GM04504 (cell line): ENCODE results near the gene ADRA2C.

Experiments used
- DNase-seq: peaks from one replicate; pipeline ENCODE4 v3.0.0-alpha.2; 2012; ENCODE audit warnings: low read depth

Gene ADRA2C

DNA sequence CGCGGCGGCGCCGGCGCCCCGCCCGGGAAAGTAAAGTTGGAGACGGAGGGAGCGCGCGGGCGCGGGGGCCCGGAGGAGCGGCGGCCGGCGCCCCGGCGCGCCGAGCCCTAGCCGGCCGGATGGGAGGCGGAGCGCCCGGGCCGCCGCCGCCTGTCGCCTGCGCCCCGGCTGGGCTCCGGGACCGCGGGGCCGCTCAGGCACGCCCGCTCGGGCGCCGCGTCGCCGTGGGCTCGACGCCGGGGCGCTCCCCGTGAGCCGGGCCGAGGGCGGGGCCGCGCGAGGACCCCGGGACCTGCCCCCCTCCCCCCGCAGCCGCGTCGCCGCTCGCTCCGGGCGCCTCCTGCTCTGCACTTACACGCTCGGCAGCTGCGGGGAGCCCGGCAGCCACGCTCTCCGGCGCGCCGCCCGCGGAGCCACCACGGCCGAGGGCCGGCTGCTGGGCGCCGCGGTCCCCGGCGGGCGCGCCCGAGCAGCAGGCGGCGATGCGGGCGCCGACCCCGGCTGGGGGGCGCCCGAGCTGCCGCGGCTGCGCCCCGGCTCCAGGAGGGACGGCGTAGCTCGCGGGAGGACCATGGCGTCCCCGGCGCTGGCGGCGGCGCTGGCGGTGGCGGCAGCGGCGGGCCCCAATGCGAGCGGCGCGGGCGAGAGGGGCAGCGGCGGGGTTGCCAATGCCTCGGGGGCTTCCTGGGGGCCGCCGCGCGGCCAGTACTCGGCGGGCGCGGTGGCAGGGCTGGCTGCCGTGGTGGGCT lies at the start of gene ADRA2C:
Gene ADRA2C (plus strand): TSS at position 350 of the 749 bp plus-strand sequence. CDS start 222 bp downstream, at position 572.
- no peak for DNase-seq

DNA sequence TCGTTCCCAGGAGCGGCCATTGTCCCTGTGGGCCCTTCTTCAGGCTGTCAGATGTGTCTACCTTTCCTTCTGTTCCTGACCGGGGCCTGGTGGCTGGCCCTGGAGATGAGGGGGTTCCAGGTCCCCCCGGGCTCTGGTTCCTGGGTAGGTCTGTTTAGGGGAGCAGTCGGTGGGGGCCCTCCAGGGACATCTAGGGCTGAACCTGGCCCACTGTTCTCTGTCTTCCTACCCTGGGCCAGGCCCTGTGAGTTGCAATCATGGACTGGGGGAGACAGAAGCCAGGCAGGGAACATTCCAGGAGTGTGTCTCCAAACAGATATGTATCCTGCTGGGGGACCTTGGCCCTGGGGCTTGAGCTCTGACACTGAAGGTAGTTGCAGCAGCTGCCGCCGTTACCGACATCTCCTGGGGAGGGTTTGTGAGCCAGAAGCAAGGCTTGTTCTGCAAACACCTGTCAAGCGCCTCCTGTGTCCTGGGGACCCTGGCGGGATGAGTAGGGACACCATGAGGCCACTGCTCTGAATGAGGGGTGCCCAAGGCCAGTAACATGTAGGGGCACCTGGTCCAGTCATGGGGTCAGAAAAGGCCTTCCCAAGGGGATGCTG lies 49.5 kb upstream of the ADRA2C start:
- DNase-seq = no peak

DNA sequence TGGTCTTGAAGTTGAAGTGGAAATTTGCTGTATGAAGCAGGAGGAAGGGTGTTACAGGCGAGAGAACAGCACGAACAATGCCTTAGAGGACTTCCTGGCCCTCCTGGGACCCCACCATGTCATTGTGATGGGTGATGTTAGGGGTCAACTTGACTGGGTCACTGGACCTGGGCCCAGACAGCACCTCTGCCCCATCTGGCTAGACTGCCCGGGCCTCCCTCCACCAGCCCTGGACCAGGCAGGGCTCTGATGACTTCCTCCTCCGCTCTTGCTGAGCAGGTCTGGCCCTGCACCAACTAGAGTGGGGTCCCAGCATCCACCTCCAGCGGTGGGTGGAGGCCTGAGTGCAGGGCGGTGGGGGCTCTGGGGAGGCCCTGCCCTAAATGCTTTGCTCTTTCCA lies 48.9 kb upstream of the ADRA2C start:
- no peak for DNase-seq

DNA sequence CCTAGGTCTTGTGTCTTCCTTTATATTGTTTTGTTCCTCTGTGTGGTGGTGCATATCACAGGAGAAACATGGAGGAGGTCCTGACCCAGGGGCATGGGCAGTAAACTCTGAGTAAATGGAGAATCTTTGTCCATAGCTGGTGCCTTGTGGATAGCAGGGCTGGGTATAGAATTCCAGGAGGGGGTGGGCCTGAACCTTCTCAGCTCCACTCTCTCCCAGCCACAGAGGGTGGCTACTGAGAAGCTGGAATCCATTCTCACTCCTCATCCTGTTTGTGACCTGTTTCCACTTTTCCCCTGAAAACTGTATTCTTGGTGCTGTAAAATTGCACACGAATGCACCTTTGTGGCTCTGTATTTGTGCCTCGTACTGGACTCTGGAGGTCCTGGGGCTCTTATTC lies 47.7 kb upstream of the ADRA2C start:
- no peak for DNase-seq

DNA sequence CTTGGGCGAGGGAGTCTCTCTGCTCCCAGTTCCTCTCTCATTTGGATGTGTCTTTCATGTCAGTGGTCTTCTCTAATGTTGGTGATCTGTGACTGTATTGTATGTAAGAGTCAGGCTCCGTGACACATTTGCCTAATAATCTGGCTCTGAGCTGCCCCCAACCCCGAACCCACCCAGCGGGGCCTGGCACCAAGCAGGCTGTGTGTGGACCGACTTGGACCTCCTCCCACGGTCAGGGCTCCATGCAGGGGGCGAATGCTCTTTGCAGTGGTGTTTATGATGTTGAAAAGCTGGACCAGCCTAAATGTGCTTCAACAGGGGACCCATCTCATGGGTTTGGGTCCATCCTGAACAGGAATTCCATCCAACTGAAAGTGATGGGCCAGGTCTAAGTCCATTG lies 47.0 kb upstream of the ADRA2C start:
- no peak for DNase-seq

DNA sequence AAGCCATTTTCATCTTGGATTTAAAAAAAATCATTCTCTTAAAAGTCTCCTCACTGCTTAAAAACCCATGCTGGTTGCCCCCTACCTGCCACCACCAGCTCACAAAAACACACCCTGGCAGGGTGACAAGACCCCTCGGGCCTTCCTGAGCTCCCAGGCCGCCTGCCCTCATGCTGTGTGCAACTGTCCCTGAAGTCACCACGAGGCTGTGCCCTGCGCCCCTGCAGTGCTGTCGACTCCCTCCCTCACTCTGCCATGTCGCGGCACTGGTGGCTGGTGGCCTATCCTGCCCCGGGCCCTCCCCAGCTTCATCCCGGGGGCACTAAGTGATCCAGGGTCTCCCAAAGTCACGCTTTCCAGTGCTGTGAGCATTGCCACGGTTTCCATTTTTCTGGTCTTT lies 46.3 kb upstream of the ADRA2C start:
- no peak for DNase-seq

DNA sequence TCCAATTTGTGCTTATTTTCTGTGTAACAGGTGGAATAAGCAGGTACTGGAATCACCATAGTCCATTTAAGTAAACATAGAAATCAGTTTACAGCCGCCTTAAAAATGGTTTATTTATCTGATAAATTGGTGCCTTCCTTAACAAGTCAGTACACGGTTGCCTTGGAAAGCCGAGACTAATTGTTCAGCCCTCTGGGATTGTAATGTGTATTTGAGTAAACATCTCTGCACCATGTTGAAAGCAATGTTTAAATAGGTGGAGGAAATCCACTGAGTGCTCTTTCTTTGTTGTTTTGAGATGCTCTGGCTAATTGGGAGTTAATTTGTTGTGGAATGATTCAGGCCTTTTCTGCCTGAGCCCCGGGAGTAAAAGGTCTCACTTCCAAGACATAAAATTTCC lies 45.7 kb upstream of the ADRA2C start:
- no peak for DNase-seq

DNA sequence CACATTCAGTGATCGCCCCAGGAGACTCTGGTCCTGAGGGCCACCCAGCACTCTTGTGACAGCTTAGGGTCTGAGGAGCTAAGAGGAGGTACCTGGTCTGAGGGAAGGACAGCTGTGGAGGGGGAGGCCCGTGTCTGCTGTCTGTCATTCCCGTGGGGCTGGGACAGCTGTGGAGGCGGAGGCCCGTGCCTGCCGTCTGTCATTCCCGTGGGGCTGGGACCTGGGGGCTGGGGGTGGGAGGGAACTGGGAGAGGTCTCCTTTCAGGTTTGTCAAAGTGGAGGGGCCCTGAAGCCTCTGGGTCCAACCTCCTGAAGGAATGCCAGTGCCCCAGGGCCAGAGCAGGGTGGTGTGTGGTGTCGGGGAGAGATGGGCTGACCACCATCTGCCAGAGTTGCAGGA lies 45.0 kb upstream of the ADRA2C start:
- DNase-seq = no peak

DNA sequence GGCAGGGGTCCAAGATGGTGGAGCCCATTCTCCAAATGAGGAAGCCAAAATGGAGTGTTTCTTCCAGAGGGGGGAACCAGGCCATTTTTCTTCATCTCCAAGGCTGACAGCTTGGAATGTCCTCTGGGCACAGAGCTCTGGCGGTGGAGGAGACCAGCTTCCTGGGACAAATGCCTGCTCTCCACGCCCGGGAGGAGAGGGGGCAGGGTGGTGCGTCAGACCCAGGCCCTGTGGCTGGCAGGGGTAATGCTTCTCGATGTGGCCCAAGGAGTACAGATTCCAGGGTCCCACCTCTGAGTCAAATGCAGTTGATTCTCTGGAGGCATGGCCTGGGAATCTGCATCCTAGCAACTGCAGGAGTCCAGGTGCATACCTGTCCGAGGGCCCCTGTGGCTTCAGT lies 44.6 kb upstream of the ADRA2C start:
- DNase-seq = no peak

DNA sequence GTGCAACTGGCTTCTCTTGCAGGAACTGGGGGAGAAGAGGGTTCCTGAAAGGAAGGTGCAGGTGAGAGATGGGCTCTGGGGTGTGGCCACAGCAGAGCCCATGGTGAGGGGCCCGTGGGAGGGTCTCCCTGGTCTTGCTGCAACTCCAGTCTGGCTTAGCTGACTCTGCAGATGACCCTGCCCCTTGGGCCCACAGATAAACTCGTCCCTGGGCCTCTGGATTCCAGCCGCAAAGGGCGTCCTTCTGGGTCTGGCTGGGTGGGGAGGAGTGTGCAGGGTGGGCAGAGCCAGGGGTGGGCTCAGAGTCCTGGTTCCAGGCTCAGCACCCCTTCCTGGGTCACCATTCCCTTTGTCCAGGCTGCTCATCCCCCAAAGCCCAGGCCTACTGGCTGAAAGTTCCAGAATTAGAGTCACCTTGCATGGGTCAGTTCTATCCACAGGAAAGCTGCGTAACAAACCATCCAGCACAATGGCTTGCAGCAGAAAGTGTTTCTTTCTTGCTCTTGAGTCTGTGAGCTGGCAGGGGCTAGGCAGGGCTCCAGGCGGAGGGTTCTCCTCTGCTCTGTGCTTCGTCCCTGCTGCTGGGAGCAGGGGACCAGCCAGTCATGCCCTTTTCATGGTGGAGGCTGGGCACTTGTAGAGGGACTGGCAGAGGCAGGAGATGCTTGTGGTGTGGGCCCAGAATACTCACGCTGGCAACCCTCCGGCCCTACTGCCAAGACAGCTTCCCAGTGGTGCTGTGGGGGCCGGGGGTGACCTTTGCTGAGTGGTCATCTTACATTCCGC lies 43.5 kb upstream of the ADRA2C start:
- no peak for DNase-seq

DNA sequence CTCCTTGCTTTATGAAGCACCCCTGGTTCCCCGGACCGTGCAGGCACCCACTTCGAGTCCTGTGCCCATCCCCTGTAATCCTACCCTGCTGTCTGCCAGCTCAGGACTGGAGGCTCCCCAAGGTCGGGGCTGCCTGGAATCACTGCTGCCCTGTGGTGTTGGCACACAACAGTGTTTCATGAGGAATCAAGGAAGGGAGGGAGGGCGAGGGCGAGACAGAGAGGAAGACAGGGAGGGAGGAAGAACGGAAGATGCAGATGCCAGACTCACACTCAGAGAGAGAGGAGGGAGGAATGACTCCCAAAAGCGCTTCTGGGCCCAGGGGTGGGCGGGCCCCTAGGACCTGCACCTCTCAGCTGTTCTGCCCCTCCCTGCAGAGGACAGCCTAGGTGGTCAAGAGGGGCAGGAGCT lies 42.9 kb upstream of the ADRA2C start:
- no peak for DNase-seq

DNA sequence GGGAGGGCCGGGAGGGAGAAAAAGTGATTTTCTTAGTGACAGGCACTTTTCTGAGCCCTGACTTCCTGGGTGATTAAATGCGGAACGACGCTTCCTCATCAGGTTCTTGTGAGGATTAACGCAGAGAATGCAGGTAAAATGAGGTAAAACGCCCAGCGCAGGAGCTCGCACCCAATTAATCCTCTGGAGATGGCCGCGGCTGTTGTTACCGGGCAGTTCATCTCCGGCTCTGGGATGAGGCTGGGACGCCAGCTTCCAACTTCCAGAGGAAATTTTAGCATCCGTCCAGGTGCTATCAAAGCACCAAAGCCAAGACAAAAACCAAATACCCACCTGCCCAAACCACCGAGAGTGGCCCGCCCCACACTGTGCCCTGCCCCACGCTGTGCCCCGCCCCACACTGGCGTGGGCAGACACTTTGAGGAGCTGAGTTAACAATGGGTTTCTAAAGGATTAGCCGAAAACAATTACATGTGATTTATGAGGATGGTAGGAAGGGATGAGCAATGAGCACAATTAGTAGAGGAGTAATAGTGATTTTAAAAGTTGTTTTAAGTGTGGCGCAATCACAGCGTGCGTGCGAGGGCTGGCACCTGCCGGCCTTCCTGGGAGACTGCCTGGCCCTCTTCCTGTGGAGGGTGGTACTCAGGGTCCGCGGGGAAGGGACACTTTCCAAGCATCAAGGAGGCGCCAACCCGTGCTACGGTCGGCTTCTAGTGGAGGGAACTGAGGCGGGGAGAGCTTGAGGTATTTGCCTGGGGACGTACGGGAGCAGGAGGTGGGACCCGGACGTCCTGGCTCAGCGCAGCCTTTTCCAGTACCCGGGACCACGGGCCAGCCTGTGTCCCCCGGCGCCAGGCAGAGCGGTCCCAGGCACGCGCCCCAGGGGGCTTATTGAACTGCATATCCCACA lies 41.6 kb upstream of the ADRA2C start:
- no peak for DNase-seq

DNA sequence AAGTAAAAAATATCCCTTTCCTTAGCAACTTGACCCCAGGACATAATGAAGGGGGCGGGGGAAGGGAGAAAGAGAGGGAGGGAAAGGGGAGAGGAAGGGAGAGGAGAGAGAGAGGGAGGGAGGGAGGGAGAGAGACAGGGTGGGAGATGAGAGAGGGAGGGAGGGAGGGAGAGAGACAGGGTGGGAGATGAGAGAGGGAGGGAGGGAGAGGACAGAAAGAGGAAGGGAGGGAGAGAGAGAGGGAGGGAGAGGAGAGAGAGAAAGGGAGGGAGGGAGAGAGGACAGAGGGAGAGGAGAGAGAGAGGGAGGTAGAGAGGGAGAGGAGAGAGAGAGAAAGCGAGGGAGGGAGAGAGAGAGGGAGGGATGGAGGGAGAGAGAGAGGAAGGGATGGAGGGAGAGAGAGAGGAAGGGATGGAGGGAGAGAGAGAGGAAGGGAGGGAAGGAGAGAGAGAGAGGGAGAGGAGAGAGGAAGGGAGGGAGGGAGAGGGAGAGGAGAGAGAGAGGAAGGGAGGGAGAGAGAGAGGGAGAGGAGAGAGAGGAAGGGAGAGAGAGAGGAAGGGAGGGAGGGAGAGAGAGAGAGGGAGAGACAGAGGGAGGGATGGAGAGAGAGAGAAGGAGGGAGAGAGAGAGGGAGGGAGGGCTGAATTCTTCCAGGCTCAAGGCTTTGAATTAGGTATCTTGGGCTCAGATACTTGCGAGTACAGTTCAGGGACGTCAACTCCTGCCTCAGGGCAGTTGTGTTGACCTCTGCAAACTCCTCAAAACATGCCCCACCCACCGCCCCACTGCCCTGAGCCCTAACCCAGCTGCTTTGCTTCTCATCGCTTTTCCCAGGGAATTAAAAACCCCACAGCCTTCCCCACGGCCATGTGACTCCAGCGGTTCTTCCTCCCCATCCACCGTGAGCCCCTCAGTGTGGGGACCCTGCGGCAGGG lies 40.0 kb upstream of the ADRA2C start:
- DNase-seq = no peak

DNA sequence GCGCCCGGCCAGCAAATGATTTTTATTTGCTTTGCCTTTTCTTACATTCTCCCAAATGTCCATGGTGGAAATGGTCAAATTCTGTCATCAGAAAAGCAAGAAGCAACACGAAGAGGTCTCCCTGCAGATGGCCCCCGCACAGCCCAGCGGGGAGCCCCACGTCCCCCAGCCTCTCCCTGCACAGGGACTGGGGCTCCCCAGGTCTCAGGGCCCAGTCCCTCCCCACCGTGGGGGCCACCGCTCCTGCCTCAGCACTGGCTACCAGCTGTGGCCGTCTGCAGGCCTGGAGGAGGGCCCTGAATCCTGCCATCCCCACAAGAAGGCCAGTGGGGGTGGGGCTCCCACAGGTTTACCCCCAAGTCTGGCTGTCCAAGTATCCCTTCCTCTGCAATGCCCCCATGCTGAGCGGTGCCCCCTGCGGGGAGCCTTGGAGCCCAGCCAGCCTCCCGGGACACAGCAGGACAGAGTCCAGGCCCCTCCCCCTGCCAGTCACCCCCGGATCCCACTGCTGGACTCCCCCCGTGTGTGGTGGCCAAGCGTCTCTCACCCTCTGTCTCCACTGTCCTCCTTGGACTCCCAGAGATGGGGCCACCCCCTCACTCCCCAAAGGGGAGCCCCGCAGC lies 38.2 kb upstream of the ADRA2C start:
- DNase-seq = no peak

DNA sequence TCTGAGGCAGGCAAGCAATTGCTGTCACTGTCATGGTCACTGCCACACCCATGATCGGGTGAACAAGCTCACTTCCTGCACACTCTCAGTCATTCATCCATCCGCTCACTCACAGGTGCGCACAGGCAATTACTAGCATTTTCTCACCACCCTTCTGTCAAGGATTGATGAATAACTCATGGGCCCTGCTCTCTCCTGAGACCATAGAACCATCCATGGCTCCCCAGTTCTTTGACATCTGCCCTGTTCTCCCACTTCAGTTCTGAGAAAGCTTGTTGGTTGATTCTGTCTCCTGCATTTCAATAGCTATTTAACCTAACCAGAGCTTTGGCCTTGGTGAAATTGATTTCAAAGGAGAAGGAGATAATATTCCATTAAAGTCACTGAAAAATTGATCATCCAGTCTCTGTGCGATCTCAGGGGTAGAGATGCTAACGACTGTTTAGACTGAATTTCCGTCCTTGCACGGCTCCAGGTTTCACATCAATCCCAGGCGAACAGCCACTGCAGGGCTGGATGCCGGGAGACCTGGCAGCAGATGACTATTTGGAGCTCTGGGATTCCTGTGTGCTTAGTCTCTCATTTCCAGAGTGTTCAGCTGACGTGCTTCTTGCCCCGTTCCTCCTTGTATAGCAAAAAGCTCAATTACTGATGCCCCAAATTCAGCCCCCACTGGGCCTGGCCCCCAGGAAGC lies 36.9 kb upstream of the ADRA2C start:
- peak; percentile 24 for DNase-seq

DNA sequence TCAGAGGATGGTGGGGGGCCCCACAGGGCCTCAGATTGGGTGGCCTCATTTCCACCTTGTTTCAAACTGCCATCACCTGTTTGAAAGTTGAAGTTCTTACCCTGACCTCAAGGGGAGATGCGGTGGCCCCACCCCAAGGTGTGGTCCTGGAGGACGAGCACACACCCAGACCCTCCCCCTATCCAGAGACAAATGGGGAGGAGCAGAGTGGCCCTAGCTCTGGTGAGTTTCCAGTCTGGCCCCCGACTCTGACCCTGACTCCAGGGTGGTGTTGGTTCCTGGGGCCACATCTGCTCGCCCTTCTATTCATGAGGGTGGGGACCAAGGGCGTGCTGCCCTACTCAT lies 36.3 kb upstream of the ADRA2C start:
- DNase-seq = no peak

DNA sequence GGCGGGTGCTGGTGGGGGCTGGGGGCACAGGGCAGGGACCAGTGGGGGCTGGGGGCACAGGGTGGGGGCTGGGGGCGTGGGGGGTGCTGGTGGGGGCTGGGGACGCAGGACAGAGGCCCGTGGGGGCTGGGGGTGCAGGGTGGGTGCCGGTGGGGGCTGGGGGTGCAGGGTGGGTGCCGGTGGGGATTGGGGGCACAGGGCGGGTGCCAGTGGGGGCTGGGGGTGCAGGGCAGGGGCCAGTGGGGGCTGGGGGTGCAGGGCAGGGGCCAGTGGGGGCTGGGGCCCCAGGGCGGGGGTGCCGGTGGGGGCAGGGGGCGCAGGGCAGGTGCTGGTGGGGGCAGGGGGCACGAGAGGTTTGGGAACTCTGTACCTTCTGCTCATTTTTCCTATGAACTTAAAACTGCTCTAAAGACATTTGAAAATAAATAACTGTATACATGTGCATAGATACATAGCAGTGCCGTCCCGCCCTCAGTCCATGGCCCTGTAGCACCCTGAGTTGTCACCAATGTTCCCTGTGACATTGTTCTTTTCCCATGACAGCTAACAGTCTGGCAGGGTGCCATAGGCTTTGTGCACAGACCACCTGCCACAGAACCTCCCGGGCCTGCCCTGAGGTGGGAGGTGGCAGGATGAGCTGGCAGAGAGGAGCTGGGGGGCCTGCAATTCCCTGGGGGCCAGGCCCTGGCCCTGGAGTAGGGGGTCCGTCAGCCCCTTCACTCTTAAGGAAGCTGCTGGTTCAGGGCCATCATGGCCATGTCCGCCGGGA lies 35.6 kb upstream of the ADRA2C start:
- DNase-seq = no peak

DNA sequence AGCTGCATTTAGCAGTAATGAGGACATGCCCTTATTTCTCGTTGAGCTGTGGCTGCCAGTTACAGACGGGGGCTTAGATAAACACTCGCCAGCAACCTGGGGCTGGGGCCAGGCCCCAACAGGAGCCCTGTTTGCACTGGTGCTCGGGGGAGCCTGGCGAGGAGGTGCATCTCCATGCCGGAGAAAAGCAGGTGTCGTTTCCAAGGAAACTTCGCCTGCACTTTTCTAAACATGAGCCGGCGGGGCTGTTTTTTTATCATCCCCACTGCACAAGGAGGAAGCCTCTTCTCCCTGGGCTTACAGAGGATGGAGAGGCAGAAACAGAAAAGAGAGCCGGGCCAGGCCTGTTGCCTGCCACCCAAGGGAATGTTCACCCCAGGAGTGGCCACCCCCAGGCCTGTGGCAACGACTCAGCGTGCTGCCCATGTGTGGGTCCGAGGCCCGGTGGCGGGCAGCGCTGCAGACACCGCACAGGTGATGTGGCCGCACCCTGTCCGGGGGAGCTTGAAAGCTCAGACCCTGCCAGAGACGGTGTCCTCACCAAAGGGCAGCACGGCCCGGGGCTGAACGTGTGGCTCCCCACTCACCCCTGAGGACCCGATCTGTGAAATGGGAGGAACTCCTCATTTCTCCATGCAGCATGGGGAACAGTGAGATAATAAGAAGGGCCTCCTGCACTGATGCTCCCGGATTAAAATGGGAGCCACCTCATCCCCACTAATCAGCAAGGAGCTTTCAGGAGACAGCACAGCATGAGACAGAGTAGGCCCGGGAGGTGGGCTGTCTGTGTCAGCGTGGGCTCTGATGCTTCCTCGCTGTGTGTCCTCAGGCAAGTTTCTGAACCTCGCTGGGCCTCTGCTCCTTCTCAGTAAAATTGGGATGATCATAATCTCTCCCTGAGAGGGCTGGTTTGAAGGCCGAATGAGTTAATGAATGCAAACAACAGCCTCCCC lies 33.8 kb upstream of the ADRA2C start:
- no peak for DNase-seq
